ENCODE data around the gene GUSB.
"Not testable (repeated sequence)": the region's sequence is repeated elsewhere in the genome, so short reads cannot be mapped to it uniquely, and the experiment has no call there.

Gene GUSB

GRCh38 chr7:65974876-65975275 lies 7.1 kb downstream of the GUSB start:
- no peak for DNase-seq

DNA sequence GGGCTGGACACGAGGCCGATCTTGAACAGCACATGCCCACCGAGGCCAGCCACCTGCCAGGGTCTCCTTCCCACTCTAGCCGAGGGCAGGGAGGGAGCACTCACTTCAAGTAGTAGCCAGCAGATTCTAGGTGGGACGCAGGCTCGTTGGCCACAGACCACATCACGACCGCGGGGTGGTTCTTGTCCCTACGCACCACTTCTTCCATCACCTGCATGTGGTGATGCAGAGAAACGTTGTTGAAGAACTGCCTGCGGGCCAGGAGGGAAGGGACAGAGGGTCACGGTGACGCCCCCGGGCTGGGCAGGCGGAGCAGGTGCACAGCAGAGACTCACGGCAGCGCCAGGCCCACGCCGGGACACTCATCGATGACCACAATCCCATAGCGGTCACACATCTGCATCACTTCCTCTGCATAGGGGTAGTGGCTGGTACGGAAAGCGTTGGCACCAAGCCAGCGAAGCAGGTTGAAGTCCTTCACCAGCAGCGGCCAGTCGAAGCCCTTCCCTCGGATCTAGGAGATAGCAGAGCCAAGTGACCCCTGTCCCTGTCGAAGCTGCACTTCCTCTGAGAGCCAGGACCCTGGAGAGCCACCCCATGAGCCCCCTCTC lies 7.7 kb downstream of the GUSB start:
- DNase-seq: no peak

- no peak for DNase-seq
These were observed 9.0 kb downstream of the GUSB start for GRCh38 chr7:65972976-65973375.

DNA sequence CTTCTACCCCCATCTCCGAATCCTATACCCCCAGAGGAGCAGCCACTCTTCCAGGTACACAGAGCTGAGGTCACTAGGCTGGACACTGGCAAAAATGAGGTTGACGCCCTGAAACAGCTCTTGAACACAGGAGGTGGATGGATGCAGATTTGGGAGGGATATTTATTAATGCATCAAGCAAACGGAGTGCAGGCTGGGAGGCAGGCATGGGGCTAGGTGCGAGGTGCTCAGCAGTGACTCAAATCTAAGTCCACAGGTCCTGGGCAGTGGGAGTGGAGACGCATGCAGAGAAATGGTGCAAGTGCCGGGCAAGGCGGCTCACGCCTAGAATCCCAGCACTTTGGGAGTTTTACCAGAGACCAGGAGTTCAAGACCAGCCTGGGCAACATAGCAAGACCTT lies 11.0 kb downstream of the GUSB start:
- no peak for DNase-seq

DNA sequence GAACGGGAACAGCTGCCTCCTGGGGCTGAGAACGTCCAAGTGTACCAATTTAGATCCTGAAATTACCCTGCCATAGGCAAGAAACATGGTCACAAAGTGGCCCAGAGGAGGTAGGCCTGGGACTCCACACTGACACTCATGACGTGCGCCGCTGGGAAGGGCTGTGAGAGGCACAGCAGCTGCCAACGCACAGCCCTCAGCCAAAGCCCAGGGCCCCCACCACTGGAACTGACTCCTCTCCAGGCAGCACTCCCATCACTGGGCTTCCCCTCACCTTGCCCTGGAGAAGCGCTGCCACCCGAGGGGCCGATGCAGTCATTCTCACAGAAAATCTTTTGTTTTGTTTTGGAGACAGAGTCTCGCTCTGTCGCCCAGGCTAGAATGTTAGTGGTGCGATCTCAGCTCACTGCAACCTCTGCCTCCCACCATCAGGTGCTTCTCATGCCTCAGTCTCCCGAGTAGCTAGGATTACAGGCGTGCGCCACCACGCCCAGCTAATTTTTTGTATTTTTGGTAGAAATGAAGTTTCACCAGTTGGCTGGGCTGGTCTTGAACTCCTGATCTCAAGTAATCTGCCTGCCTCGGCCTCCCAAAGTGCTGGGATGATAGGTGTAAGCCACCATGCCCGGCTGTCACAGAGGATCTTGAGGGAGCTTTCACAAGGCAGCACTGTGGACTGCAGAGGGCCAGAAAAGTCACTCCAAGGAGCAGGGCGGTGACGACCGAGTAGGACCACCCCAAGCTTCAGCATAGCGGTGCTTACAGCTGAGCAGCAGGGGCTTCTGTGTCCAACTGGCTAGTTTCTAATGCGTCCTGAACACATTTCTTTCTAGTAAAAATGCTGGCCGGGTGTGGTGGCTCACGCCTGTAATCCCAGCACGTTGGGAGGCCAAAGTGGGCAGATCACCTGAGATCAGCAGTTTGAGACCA lies 13.5 kb downstream of the GUSB start:
- DNase-seq: no peak

- DNase-seq: no peak
These were observed 14.5 kb downstream of the GUSB start for GRCh38 chr7:65967361-65968155.

GRCh38 chr7:65966146-65966545 lies 15.9 kb downstream of the GUSB start:
- no peak for DNase-seq

DNA sequence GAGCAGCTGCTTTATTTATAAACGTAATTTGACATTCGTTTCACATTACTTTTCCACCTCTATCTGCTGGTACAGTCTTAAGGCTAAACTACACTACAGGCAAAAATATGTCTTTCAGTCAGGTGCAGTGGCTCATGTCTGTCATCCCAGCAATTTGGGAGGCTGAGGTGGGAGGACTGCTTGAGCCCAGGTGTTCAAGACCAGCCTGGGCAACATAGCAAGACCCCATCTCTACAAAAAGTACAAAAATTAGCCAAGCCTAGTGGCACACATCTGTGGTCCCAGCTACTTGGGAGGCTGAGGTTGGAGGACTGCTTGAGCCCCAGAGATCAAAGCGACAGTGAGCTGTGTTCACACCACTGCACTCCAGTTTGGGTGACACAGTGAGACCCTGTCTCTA lies 17.3 kb downstream of the GUSB start:
- not testable (repeated sequence) for DNase-seq

DNA sequence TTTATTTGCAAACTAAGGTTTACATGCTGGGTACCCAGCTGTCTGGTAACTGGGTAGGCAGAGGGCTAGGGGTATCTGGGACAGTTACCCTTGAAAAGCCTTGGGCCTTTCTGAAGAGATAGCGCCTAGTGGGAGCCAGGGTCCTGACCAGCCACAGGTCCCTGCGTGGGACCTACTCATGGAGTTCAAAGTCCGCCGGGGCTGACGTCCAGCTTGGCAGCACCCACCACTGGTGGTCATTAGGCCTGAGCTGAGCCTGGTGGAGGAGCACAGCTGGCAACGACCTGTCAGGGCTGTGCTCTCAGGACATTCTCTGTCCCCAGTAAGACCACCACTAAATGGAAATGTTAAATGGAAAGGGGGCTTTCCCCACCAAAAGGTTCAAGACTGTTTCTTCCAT lies 20.0 kb downstream of the GUSB start:
- no peak for DNase-seq

DNA sequence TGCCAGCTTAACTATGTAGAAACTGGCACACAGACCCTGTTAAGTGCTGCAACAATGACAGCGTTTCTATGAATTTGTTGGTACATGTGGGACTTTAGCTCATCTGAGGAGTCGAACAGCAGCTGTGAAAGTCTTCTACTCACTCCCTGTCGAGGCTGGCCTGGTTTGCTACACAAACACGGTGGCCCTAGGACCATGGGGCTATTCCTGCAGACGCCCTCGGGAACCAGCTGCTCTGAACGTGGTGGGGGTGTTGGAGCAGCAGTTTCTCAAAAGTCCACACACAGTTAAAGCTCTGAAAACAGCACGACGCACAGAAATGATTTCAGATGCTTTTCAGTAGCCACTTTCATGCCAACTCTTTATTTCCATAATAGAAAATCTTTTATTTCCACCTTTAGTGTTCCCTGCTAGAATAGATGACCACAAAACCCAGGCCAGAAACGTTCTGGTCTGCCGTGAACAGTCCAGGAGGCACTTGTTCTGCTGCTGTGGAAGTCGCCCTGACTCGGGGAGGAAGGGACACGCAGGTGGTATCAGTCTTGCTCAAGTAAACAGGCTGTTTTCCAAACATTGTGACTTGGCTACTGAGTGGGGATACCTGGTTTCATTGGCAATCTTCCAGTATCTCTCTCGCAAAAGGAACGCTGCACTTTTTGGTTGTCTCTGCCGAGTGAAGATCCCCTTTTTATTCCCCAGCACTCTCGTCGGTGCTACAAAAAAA lies 21.5 kb downstream of the GUSB start:
- no peak for DNase-seq

DNA sequence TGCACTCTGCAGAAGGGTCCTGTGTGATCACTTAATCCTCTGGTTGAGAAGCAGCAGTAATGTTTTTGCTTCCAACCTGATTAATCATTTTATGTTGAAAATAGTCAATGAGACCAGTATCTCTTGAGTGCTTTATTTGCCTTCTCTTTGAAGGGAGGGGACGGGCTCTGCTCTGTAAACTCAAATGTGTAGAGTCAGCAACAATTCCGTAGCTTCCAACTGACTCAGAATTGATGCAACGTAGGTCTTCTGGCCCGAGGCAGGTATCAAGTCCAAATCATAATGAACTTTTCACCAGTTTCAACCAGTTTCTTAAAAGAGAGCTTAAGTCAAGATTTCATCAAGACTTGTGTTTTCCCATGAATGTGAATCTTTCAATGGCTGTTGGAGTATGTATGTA lies 26.3 kb downstream of the GUSB start:
- DNase-seq: no peak

DNA sequence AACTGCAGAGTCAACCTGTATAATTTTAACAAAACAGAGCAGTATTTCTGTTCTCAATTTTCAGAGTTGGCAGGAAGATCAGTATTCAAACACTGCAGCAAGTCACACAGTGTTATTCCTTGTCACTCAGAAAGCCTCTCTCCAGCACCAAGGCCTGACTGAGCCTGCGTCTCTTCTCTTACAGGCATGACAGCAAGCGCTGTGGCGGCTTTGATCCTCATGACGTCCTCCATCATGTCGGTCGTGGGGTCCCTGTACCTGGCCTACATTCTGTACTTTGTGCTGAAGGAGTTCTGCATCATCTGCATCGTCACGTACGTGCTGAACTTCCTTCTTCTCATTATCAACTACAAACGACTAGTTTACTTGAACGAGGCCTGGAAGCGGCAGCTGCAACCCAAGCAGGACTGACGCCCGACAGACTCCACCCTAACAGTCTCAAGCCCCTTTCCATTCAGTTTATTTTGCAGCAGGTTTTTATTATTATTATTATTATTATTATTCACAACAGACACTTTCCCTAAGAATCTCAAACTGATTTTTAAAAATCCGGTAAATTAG lies 28.0 kb downstream of the GUSB start:
- no peak for DNase-seq

DNA sequence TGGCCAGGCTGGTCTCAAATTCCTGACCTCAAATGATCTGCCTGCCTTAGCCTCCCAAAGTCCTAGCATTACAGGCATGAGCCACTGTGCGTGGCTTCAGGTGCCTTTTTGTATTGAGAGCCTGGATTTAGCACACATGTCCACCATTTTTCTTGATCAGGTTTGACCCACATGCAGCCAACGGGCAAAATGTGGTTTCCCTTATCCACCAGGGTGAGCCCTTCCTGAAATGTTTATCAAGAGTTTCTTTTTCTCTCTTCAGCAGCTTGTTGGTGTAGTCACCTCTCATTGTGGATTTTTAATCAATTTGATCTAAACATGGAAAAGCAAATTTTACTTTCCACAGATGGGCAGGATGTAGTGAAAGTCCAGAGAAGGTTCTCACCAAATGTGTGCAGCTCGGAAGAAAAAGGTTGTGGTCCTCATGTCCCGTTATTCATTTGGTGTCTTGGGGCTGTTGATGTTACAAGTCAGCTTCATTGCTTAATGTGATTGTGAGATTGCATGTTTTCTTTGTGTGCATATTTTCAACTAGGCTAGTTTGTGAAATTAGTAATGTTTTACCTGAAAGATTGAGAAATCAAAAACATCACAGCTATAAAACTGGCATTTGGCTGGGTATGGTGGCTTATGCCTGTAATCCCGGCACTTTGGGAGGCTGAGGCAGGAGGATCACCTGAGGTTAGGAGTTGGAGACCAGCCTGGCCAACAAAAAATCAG lies 28.9 kb downstream of the GUSB start:
- no peak for DNase-seq

- DNase-seq: no peak
These were observed 30.0 kb downstream of the GUSB start for GRCh38 chr7:65951837-65952578.

DNA sequence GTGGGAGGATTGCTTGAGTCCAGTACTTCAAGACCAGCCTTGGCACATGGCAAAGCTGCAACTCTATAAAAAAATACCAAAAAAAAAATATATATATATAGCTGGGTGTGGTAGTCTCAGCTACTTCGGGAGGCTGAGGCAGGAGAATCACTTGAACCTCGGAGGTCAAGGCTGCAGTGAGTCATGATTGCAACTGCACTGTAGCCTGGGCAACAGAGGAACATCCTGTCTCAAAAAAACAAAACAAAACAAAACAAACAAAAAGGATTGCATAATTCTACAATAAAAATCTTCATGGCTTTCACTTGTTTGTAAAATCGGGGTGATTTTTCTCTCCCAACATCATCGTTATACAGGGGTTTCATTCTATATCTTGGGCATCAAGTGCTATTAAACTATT lies 35.1 kb downstream of the GUSB start:
- DNase-seq: no peak

DNA sequence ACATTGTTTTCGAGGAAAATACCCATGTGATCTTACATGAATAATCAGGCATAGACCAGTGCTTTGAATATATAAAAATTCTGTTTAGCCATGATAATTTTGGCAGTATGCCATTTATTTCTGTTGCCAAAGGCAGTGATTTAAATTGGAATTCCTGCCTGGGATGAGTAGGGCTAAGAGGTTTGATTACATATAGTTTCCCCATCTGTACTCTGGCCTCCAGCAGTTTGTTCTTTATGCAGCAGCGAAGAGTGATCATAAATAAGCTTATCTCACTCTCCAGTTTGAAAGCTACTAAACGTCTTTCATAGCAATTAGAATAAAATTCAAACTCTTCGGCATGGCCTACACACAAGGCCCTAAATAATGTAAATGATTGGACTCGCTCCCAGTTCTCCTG lies 36.2 kb downstream of the GUSB start:
- not testable (repeated sequence) for DNase-seq

DNA sequence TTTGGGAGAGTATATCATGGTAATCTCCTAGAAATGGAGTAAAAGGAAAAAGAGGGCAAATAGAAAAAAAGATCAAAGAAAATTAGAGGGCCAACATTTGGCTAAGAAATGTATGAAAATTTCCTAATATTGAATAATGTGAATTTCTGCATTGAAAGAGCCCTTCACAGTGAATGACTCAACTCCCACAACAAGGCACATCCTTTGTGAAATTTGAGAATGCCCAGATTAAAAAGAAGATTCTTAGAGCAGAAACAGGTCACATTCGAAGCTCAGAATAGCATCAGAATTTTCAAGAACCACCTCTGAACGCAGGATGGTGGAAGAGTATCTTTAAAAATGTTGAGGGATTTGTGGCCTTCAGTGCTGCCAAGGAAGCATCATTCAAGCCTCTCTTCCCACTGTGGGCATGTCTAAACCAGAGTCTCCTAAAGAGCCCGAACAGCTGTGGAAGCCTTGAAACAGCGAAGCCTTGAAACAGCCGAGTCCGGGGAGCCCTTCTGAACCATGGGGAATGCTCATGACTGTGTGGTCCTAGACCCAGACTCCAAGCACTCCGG lies 43.6 kb downstream of the GUSB start:
- no peak for DNase-seq

DNA sequence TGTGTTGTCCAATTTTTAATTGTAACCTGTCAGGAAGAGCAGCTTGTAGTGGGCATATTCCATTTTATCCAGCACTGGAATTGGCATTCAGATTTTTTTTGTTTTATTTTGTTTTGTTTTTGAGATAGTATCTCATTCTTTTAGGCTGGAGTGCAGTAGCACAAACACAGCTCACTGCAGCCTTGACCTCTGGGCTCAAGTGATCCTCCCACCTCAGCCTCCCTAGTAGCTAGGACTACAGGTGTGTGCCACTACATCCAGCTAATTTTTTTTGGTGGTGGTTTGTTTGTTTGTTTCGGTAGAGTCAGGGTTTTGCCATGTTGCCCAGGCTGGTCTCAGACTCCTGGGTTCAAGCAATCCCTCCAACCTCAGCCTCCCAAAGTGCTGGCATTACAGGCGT lies 44.7 kb downstream of the GUSB start:
- DNase-seq: no peak

GRCh38 chr7:65931685-65932084 lies 50.3 kb downstream of the GUSB start:
- no peak for DNase-seq

GRCh38 chr7:65927489-65928448 lies 54.2 kb downstream of the GUSB start:
- no peak for DNase-seq
